ENCODE data around the gene OSBPL5.

OSBPL5 gene

GRCh38 chr11:3096909-3097530 is 68.1 kb downstream of the OSBPL5 start:
- no peak for DNase-seq

DNA sequence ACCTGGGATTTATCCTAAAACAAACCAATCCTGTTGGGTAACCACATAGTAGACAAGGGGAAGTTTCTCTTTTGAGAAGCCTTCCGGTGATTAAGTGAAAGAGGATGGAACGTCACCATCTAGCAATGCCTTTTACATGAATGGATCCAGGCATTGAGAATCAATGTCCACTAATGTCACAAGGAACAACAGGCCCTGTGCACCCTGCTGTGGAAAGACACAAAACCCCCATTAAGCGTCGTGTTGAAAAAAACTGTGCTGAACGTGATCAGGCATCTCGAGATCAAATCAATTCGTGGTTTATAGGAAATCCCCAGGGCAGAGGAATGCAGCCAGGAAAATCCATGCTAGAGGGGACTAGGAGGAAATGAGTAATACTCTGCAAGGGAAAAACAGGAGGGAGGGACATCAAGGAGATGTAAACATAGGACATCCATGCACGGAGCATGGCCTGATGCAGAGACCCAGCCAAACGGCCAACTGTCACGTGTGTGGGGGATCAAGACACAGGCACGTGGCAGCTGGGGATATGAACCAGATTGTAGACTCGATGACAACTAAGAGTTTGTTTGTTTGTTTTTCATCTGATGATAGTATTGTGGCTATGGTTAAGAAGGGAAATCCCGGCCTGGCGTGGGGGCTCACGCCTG is 69.3 kb downstream of the OSBPL5 start:
- peak; percentile 82 for DNase-seq

DNA sequence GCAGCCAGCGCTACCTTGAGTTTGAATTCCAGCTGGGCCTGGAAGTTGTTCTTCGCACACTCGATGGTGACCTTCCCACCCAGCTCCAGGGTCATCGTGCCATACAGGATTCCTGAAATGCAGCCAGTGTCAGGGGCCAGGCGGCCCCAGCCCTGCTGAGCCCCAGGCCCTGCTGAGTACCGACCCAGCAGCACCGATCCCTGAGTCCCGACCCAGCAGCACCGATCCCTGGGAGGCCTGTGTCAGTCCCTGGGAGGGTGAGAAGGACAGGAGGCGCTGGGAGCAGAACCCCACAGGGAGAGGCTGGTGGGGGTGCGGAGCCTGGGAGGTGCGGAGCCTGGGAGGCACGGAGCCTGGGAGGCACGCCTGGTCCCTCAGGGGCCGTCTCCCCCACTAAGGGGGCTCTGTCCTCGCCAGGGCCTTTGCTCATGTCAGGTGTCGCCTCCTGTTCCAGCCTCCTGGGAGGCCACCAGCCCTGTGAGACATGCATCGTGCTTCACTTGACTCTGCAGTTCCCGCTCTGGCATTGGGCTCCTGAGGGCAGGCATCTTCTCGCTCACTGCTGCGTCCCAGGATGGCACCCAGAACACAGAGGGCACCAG is 70.8 kb downstream of the OSBPL5 start:
- no peak for DNase-seq

- no peak for DNase-seq
These were observed 71.6 kb downstream of the OSBPL5 start for GRCh38 chr11:3093281-3094191.

DNA sequence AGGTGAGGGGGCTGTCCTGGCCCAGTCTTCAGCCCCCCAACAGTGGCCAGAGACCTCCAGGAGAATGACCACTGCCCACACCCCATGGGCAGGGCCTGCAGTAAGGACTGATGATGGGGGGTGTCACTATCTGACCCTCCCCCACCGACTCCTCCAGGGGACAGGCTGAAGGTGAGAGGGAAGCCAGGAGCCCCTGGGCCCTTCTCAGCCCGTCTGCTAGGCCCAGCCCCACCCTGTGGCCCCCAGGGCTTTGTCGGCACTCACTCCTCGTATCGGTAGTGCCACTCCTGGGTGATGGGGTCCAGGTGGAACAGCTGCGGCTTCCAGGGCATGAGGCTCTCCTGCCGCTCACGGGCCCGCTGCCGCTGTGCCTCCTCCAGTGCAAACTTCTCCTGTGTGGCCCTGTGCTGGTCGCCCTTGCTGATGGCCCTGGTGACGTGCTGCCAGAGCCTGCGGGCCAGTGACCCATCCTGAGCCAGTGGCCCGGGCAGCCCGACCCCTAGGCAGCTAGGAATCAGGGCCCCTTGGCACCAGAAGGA is 72.4 kb downstream of the OSBPL5 start:
- no peak for DNase-seq

- peak; percentile 51 for DNase-seq
These were observed 73.1 kb downstream of the OSBPL5 start for GRCh38 chr11:3091846-3092602.

DNA sequence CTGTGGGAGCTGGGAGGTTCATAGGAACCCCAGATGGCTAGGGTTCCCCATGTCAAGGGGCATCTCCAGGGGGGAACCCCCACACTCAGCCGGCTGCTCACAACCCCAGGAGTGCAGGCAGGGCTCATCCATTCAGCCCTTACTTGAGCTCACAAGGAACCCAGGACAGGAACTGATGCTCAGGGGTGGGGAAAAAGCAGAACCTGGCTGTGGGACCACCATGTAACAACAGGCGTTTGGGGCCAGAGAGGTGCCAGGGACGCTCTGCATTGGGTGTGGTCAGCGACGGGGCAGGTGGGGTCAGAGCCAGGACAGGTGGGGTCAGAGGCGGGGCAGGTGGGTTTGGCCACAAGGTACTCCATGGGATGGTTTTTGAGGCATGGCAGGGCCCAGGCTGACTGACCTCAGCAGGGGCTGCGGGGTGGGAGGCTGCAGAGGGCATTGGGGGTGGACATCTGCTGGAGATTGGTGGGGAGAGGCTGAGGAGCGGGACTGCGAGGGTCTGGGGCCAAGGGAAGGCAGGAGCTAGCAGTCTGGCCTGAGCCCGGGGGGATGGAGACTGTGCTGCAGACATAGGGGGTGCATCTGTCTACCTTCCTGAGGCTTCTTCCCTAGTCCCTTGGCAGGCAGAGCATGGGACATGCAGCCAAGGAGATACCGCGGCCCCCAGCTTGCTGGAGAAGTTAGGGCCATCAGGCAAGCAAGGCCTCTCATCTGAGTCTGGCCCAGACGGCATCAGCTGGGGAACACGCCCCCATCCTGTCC is 73.8 kb downstream of the OSBPL5 start:
- no peak for DNase-seq

DNA sequence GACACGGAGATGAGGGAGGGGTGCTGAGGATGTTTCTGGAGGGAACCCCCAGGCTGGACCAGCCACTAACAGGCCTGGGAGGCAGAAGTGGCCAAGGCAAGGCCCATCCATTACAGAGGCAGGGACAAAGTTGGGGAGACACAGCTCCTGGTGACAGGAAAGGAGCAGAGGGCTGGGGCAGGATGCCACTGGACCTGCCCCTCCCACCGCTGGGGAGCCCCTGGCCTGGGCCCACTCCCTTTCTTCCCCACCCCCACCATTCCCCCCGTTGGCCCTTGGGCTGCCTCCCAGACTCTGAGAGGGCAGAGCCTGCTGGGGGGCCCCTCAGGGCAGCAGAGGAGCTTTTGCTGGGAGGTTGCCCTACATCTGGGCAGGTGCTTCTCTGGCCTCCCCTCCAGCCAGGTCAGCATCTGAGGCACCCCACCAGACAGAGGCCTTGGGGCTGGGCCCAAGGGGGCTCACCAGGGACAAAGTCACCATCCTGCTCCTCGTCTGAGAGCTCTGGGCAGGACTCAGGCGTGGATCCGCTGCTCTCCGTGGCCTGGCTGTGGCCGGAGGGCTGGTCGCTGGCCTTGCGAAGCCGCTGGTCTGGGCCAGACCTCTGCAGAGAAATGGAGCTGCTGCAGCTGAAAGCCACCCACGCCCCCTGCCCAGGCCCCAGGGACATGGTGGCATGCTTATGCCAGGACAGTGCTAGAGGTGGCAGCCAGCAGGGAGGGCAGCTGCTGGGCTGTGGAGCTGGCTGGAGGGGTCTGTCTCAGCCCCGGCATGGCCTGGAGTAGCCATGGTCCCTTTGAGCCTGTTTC is 74.8 kb downstream of the OSBPL5 start:
- DNase-seq = no peak

DNA sequence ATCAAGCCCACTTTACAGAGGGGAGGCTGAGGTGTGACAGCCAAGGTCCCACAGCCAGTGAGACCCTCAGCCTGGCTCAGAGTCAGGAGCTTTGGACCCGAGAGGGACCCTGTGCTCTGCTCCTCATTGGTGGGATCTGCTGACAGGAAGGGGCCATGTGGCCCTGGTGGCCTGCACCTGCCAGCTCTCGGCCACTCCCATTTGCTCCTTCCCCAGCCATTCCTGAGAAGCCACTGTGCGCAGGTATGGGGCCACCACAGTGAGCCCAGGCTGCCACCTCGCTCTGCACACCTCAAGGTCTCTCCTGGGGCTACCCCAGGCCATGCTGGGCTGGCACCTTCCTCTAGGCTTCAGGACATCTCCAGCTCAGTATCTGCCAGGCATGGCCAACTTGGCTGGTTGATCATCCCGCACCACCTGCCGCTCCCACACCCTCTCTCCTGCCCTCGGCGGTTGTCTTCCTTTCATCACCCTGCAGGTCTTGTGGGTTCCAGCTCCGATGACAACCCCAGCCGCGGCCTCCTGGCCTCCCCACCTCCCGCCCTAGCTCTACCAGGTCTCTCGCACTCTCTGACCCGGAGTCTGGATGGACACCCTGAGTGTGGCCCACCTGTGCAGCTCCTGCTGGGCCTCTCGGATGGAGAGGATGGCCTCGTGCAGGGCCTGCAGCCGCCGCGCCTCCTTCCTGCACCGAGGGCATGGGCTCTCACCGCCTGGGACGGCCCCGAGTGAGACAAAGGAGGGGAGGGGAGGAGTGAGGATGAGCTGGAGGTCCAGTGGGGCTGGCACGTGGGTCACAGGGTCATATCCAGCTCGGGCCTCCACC is 75.7 kb downstream of the OSBPL5 start:
- DNase-seq = no peak

DNA sequence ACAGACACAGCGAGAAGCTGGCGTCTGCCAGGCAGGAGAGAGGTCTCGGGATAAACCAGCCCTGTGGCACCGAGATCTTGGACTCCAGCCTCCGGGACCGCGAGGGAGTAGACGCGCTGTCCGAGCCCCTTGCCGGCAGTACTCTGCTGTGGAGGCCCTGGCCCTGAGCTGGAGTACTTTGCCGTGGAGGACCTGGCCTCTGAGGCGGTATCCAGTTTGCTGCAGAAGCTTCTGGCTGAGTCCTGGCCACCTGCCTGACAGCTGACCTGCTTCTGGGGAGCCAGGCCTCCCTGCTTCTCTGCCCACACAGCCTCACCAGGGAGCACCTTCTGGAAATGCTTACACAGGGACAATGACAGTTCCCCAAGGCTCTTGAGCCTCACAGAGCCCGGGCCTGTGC is 76.3 kb downstream of the OSBPL5 start:
- DNase-seq = no peak

DNA sequence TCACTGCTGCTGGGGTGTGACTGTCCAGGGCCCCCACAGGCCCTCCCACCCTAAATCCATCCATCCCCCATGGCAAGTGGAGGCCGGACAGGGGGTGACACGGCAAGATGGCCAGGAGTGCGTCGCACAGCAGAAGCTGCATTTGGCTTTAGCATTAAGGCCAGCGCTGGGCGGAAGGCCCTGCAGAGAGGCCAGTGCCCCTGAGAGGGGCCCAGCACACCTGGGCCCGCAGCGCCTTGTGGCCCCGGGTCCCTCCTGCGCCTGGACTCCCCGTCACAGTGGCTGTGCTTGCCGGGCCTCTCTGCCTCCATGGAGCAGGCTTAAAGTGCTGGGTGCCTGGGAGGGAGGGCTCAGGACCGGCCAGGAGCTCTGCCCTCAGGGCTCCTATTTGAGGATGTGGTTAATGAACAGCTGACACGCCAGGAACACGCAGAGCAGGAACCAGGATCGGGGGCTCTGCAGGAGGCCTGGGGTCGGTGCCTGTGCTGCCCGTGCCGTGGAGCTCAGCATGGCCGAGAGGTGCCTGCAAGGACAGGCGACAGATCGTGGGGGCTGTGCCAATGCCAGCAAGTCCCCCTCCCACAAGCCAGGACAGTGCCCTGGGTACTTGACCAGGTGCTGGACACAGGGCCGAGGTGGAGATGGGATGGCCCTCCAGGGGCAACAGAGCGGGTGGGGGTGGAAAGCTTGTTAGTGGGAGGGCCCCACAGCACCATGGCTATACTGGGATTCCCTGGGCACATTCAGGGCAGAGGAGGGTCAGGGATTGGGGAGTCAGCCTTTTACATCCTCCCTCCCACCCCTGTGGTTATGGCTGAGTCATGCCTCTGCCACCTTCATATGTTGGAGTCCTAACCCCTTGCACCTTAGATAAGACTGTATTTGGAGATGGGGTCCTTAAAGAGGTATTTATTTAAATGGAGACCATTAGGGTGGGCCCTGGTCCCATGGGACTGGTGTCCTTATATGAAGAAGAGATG is 77.0 kb downstream of the OSBPL5 start:
- DNase-seq = no peak

GRCh38 chr11:3087373-3087772 is 77.7 kb downstream of the OSBPL5 start:
- DNase-seq = no peak

- DNase-seq = no peak
These were observed 78.4 kb downstream of the OSBPL5 start for GRCh38 chr11:3086671-3087150.

DNA sequence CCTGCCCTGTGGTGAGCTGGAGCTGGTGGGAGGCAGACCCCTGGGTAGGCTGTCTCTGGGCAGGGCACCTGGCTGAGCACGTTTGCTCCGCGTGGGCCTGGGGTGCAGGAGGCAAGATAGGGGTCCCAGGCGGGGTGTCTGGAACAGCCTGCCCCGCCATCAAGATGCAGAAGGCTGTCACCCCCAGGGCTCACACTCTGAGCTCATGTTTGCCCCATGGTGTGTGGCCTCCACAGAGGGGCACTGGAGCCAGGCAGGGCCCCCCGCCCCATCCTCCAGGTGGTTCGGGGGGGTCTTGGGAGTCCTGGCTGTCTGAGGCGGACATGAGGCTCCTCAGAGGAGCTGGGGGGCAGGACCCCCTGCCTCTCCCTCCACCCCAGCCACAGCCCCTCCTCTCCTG is 79.0 kb downstream of the OSBPL5 start:
- DNase-seq = no peak

DNA sequence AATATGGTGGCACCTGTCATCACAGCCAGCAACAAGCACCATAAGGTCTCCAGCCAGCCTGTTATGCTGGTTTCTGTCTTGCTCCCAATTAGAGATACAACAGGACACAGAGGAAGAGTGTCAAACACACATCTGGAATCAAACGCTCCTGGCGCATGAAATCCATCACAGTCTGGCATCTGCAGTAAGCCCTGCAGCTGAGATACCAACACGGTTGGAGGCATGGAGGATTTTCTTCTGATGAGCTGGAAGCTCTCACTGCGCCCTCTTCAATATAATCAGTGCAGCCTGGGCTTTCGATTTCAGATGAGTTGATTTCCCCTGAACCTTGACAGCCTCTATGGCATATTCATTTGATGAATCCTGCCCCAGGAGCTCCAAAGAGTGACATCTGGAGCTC is 80.1 kb downstream of the OSBPL5 start:
- no peak for DNase-seq

DNA sequence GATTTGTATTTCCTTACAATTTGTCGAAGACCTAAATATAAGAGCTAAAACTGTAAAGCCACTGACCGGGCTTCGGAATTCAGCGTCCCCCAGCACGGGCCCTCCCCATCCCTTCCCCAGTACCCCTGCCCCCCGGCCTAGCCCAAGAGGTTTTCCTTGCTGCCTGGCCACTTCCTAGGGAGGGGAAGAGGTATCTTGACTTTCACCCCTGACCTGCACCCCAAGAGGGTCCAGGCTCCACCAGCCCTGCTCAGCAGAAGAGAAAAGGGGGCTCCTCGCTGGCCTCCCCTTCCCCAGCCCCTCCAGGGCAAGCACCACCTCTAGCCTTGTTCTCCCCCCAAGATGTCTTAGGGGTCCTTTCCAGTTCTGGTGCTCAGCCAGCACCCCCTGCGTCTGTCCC is 81.8 kb downstream of the OSBPL5 start:
- DNase-seq = no peak

DNA sequence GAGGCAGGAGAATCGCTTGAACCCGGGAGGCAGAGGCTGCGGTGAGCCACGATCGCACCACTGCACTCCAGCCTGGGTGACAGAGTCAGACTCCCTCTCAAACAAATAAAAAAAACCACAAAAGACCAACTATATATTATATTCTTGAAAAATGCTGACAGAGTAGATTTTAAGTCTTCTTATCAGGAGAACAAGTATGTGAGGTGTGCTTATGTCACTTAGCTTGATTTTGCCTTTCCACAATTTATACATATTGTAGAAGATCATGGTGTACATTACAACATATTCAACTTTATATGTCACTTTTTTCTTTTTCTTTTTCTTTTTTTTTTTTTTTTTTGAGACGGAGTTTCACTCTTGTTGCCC is 83.7 kb downstream of the OSBPL5 start:
- no peak for DNase-seq

- DNase-seq = no peak
These were observed 84.3 kb downstream of the OSBPL5 start for GRCh38 chr11:3080733-3081385.
